OCI-LY3 (cell line): ENCODE results near the gene ANO10.

Experiments used
- EZH2phosphoT487 ChIP-seq: fragments of 200-600 bp; shearing (Covaris generic); IDR thresholded peaks from 2 replicates; pipeline ENCODE4 v1.6.1; 2018; ENCODE audit warnings: antibody characterized with exemption, mixed run types, low read depth
- TF ChIP-seq, protein P1 (sequence below): fragments of 200-600, 300-600 bp; sonication (generic); IDR thresholded peaks from 2 replicates; pipeline ENCODE4 v1.5.1; 2014; ENCODE audit warnings: antibody characterized with exemption, low read length, low read depth

DNA sequence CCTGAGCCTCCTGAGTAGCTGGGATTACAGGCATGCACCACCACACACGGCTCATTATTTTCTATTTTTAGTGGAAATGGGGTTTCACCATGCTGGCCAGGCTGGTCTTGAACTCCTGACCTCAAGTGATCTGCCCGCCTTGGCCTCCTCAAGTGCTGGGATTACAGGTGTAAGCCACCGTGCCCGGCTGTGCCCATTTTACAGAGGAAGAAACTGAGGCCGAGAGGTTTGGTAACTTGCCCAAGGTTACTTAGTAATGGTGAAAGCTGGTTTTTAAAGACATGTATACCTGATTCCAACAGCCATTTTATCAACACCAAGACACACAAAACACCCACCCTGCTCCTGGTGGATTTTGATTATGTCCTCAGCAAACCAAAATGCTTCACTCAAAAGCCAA, 206.7 kb downstream of the ANO10 start:
- TF ChIP-seq, protein P1, sequence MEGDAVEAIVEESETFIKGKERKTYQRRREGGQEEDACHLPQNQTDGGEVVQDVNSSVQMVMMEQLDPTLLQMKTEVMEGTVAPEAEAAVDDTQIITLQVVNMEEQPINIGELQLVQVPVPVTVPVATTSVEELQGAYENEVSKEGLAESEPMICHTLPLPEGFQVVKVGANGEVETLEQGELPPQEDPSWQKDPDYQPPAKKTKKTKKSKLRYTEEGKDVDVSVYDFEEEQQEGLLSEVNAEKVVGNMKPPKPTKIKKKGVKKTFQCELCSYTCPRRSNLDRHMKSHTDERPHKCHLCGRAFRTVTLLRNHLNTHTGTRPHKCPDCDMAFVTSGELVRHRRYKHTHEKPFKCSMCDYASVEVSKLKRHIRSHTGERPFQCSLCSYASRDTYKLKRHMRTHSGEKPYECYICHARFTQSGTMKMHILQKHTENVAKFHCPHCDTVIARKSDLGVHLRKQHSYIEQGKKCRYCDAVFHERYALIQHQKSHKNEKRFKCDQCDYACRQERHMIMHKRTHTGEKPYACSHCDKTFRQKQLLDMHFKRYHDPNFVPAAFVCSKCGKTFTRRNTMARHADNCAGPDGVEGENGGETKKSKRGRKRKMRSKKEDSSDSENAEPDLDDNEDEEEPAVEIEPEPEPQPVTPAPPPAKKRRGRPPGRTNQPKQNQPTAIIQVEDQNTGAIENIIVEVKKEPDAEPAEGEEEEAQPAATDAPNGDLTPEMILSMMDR = no peak
- TF ChIP-seq EZH2phosphoT487 = no peak
